Tibial nerve (tissue), 3 donors: ENCODE measurements around the gene GCSAM.

Experiments
- POLR2A ChIP-seq, 2 donors: fragments of 450-650 bp; IDR thresholded peaks; one replicate each; pipeline ENCODE4 v1.6.1; 2017; ENCODE audit warnings: antibody characterized with exemption in 2 of 2, mild to moderate bottlenecking in 2 of 2, moderate library complexity in 2 of 2
- TF ChIP-seq, protein P1 (sequence below), 5 experiments: fragments of 200-600 bp in 3 of 5; fragments of 450-650 bp in 2 of 5; sonication (generic) in 3 of 5; IDR thresholded peaks; one replicate each; pipeline ENCODE4 v1.5.1; 2016 to 2019; ENCODE audit warnings: antibody characterized with exemption in 5 of 5, mild to moderate bottlenecking in 3 of 5, moderate library complexity in 2 of 5

DNA sequence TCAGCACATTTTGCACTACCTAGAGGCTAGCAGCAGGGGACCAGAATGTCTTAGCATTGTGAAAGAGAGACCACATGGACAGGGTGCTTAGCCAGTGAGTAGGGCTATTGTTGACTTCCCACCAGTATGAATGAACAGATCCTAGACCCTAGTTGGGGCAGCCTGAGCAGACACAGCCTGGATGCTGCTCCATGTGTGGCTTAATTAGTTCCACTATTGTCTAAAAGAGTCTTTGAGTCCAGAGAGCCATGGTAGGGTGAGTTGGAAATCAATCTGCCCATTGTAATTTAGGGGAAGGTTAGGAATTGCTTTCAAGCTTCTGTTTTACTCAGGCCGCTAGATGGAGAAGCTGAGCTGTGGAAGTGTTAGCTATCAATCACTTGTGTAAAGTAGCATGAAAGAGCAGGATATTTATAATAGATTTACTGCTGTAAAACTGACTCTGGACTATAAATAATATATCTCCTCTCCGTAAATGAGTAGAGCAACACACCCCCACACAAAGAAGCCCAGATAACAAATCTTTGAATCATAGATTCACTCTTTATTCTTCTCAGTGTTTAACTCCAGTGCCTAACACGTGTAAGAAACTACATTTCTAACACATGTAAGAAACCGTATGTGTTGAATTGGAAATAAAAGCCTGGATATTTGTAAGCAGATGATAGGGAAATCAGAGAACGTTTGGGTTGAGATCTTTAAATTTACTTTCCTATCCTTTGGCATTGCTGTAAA is 4.1 kb upstream of the GCSAM start:
- TF ChIP-seq, protein P1, sequence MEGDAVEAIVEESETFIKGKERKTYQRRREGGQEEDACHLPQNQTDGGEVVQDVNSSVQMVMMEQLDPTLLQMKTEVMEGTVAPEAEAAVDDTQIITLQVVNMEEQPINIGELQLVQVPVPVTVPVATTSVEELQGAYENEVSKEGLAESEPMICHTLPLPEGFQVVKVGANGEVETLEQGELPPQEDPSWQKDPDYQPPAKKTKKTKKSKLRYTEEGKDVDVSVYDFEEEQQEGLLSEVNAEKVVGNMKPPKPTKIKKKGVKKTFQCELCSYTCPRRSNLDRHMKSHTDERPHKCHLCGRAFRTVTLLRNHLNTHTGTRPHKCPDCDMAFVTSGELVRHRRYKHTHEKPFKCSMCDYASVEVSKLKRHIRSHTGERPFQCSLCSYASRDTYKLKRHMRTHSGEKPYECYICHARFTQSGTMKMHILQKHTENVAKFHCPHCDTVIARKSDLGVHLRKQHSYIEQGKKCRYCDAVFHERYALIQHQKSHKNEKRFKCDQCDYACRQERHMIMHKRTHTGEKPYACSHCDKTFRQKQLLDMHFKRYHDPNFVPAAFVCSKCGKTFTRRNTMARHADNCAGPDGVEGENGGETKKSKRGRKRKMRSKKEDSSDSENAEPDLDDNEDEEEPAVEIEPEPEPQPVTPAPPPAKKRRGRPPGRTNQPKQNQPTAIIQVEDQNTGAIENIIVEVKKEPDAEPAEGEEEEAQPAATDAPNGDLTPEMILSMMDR (IDR thresholded peaks at IDR 0.05): peak in 4 of 5 experiments; percentile 24 to 57 (median 50)
- TF ChIP-seq POLR2A (IDR thresholded peaks at IDR 0.05): no peak
